HEK293 (cell line): ENCODE data around the gene G6PD.

ENCODE experiments used
- CTCF ChIA-PET: fragments of 350-600 bp; formaldehyde crosslinking; extraction: SDS; loops from one replicate; lab custom pipeline; 2021; ENCODE audit warnings: antibody characterized with exemption; lab: Yijun Ruan, JAX
- POLR2A ChIA-PET: fragments of 300-600 bp; formaldehyde crosslinking; extraction: SDS; loops from one replicate; lab custom pipeline; 2020; ENCODE audit warnings: antibody characterized with exemption, inconsistent platforms; lab: Yijun Ruan, JAX
- H3K27ac ChIP-seq: fragments of 200-500 bp; sonication (Bioruptor generic); 2 replicates; pipeline ENCODE4 v1.5.1; 2014; ENCODE audit warnings: low read depth, low read length, control low read depth, inconsistent platforms; ENCODE audit errors: extremely low read depth
- H3K36me3 ChIP-seq, 2 experiments: fragments of 200-500 bp in 1 of 2; sonication (Bioruptor generic) in 1 of 2; 1 replicate in 1 of 2; 2 replicates in 1 of 2; pipeline ENCODE4 v1.5.1; 2014 to 2017; ENCODE audit warnings: inconsistent platforms in 2 of 2, low read length in 2 of 2; ENCODE audit not compliant: control insufficient read depth in 2 of 2, insufficient read depth in 1 of 2
- H3K4me1 ChIP-seq: fragments of 200-500 bp; sonication (Bioruptor generic); 2 replicates; pipeline ENCODE4 v1.5.1; 2014; ENCODE audit warnings: mild to moderate bottlenecking, low read length, inconsistent platforms; ENCODE audit not compliant: control insufficient read depth, insufficient read depth
- H3K4me3 ChIP-seq: 2 replicates; pipeline ENCODE4 v1.5.1; 2011; ENCODE audit warnings: low read depth, mild to moderate bottlenecking, control low read depth, low read length, moderate library complexity
- H3K9me3 ChIP-seq: fragments of 200-500 bp; sonication (Bioruptor generic); 2 replicates; pipeline ENCODE4 v1.5.1; 2014; ENCODE audit warnings: low read depth, low read length, inconsistent platforms; ENCODE audit not compliant: control insufficient read depth, insufficient read depth
- BCL11A ChIP-seq: fragments of 450-650 bp; formaldehyde crosslinking; IDR thresholded peaks from 2 replicates; pipeline ENCODE4 v1.5.1; 2016; ENCODE audit warnings: low read depth, missing biosample characterization, missing genetic modification characterization
- GLIS1 ChIP-seq: fragments of 450-650 bp; formaldehyde crosslinking; IDR thresholded peaks from 2 replicates; pipeline ENCODE4 v1.5.1; 2016; ENCODE audit warnings: missing biosample characterization, missing genetic modification characterization
- KLF9 ChIP-seq: fragments of 450-650 bp; formaldehyde crosslinking; IDR thresholded peaks from 2 replicates; pipeline ENCODE4 v1.5.1; 2016; ENCODE audit warnings: missing biosample characterization, missing genetic modification characterization, low read depth
- MYNN ChIP-seq: fragments of 450-650 bp; formaldehyde crosslinking; IDR thresholded peaks from 2 replicates; pipeline ENCODE4 v1.5.1; 2016; ENCODE audit warnings: missing biosample characterization, missing genetic modification characterization, borderline replicate concordance
- MZF1 ChIP-seq: fragments of 450-650 bp; formaldehyde crosslinking; IDR thresholded peaks from 2 replicates; pipeline ENCODE4 v1.5.1; 2017; ENCODE audit warnings: missing biosample characterization, missing genetic modification characterization, borderline replicate concordance
- RBAK ChIP-seq: fragments of 450-650 bp; formaldehyde crosslinking; IDR thresholded peaks from 2 replicates; pipeline ENCODE4 v1.5.1; 2016; ENCODE audit warnings: missing biosample characterization, missing genetic modification characterization
- ZEB2 ChIP-seq: fragments of 450-650 bp; formaldehyde crosslinking; IDR thresholded peaks from 2 replicates; pipeline ENCODE4 v1.5.1; 2016; ENCODE audit warnings: missing biosample characterization, missing genetic modification characterization
- ZFP69B ChIP-seq: fragments of 450-650 bp; formaldehyde crosslinking; IDR thresholded peaks from 2 replicates; pipeline ENCODE4 v1.5.1; 2016; ENCODE audit warnings: missing biosample characterization, missing genetic modification characterization
- ZNF266 ChIP-seq: fragments of 450-650 bp; formaldehyde crosslinking; IDR thresholded peaks from 2 replicates; pipeline ENCODE4 v1.5.1; 2016; ENCODE audit warnings: missing biosample characterization, missing genetic modification characterization, low read depth
- ZNF48 ChIP-seq: fragments of 450-650 bp; formaldehyde crosslinking; IDR thresholded peaks from 2 replicates; pipeline ENCODE4 v1.5.1; 2016; ENCODE audit warnings: missing biosample characterization, missing genetic modification characterization
- ZNF596 ChIP-seq: fragments of 450-650 bp; IDR thresholded peaks from 2 replicates; pipeline ENCODE4 v1.5.0; 2018; ENCODE audit warnings: missing biosample characterization, mild to moderate bottlenecking, missing genetic modification characterization, moderate library complexity
- ZNF837 ChIP-seq: fragments of 450-650 bp; formaldehyde crosslinking; IDR thresholded peaks from 2 replicates; pipeline ENCODE4 v1.5.1; 2016; ENCODE audit warnings: missing biosample characterization, missing genetic modification characterization
- TF ChIP-seq, protein P1 (sequence below): fragments of 450-650 bp; formaldehyde crosslinking; IDR thresholded peaks from 2 replicates; pipeline ENCODE4 v1.5.1; 2016; ENCODE audit warnings: missing biosample characterization, missing genetic modification characterization
- TF ChIP-seq, protein P2 (sequence below): fragments of 450-650 bp; formaldehyde crosslinking; IDR thresholded peaks from 2 replicates; pipeline ENCODE4 v1.5.1; 2016; ENCODE audit warnings: missing biosample characterization, missing genetic modification characterization
- TF ChIP-seq, protein P3 (sequence below): fragments of 450-650 bp; formaldehyde crosslinking; IDR thresholded peaks from 2 replicates; pipeline ENCODE4 v1.5.1; 2016; ENCODE audit warnings: missing biosample characterization, missing genetic modification characterization
- TF ChIP-seq, protein P4 (sequence below): fragments of 450-650 bp; formaldehyde crosslinking; IDR thresholded peaks from 2 replicates; pipeline ENCODE4 v1.5.1; 2016; ENCODE audit warnings: missing biosample characterization, missing genetic modification characterization
- TF ChIP-seq, protein P5 (sequence below): fragments of 450-650 bp; formaldehyde crosslinking; IDR thresholded peaks from 2 replicates; pipeline ENCODE4 v1.5.1; 2016; ENCODE audit warnings: missing biosample characterization, missing genetic modification characterization, borderline replicate concordance

Gene G6PD

DNA sequence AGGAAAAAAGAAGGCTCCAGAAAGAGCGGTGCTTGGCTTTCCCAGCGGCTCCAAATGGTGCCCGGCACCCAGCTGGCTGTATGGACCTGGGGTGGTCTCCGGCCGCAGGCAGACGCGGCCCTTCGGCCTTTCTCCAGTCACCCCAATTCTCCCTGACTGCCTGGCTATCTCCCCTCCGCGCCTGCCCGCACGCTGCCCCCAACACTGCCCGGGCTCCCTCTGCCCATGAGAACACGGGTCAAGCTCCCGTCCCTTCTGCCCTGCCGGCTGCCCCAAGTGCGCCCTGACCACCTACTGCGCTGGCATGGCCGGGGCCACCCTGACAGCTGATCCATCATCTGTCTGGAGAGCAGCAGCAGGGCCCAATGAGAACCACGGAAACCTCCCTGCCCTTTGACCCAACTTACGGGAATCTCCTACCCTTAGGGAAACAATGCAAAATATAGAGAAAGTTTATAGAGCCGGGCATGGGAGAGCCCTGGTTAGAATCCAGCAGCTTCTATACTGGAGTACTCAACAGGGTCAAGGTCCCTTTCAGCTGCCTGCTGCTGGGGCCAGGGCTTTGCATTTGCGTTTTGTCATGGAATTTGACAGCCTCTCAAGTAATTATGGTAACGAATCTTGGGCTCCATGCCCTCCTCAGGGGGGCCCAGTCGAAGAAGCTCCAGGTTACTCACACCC, 29.4 kb downstream of the G6PD start:
- ChIA-PET POLR2A (interaction anchor here (0.9 to 1.1 kb wide), 3 partner anchors 10 to 39 kb away, joined by 3 to 4 read pairs (median 3); partner anchors contain the start of gene LAGE3), CTCF (interaction anchor here (0.7 to 1.8 kb wide), 3 partner anchors 10 to 49 kb away, joined by 4 to 9 read pairs (median 5); no protein-coding TSS in a partner anchor)
- no peak overlapping the region for H3K27ac ChIP-seq

DNA sequence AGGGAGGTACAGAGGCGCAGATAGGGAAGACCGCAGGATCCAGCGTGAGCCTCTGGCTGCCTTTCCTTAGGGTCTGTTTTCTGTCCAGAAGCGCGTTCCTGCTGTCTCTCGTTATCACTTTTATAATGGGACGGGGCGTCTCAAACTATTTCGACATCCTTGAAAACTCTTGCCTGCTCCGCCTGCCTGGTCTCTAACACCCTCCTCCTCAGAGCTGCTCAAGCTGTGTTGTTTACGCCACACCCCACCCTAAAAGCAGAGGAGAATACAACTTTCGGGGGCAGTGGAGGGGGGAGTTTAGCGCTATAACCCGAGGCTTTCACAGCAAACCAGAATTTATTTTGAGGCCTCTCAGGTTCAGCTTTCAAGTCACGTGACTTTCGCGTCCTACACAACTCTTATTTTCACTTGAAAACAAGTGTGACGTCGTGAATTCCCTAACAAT, 30.0 kb downstream of the G6PD start:
- H3K4me3 ChIP-seq: peak overlapping the region; percentile 15
- POLR2A ChIA-PET: interaction anchor here (0.6 to 3.1 kb wide), 6 partner anchors 11 to 145 kb away, joined by 3 to 35 read pairs (median 3); partner anchors contain the start of genes LAGE3, SLC10A3 and UBL4A
- peak overlapping the region; percentile 66; the same call in 1 of the 2 replicates for H3K27ac ChIP-seq
- no peaks in the 10 kb centered on the region for H3K9me3 ChIP-seq
- peaks cover 3% of the 10 kb centered on the region; the same call in 1 of the 2 replicates for H3K4me1 ChIP-seq
- H3K36me3 ChIP-seq: peaks cover 0 to 7% of the 10 kb centered on the region in 2 experiments; a peak in 2 of 3 replicates
- CTCF ChIA-PET: interaction anchor here (0.5 to 0.8 kb wide), 3 partner anchors 11 to 78 kb away, joined by 3 to 4 read pairs (median 4); no protein-coding TSS in a partner anchor
- no peak for TF ChIP-seq GLIS1 (tag by site-specific recombination)
- no peak for TF ChIP-seq KLF9 (tag by site-specific recombination)
- no peak for TF ChIP-seq MYNN (tag by site-specific recombination)
- no peak for TF ChIP-seq MZF1 (tag by site-specific recombination)
- TF ChIP-seq ZNF266 (tag by site-specific recombination): no peak
- no peak for TF ChIP-seq BCL11A (tag by site-specific recombination)
- TF ChIP-seq, protein P1, sequence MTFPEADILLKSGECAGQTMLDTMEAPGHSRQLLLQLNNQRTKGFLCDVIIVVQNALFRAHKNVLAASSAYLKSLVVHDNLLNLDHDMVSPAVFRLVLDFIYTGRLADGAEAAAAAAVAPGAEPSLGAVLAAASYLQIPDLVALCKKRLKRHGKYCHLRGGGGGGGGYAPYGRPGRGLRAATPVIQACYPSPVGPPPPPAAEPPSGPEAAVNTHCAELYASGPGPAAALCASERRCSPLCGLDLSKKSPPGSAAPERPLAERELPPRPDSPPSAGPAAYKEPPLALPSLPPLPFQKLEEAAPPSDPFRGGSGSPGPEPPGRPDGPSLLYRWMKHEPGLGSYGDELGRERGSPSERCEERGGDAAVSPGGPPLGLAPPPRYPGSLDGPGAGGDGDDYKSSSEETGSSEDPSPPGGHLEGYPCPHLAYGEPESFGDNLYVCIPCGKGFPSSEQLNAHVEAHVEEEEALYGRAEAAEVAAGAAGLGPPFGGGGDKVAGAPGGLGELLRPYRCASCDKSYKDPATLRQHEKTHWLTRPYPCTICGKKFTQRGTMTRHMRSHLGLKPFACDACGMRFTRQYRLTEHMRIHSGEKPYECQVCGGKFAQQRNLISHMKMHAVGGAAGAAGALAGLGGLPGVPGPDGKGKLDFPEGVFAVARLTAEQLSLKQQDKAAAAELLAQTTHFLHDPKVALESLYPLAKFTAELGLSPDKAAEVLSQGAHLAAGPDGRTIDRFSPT (tag by site-specific recombination): no peak
- TF ChIP-seq, protein P2, sequence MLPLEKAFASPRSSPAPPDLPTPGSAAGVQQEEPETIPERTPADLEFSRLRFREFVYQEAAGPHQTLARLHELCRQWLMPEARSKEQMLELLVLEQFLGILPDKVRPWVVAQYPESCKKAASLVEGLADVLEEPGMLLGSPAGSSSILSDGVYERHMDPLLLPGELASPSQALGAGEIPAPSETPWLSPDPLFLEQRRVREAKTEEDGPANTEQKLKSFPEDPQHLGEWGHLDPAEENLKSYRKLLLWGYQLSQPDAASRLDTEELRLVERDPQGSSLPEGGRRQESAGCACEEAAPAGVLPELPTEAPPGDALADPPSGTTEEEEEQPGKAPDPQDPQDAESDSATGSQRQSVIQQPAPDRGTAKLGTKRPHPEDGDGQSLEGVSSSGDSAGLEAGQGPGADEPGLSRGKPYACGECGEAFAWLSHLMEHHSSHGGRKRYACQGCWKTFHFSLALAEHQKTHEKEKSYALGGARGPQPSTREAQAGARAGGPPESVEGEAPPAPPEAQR: no peak
- TF ChIP-seq ZEB2 (tag by site-specific recombination): 0 out of 2 replicates have a peak, but pooled peaks have one; percentile 16
- TF ChIP-seq ZNF596 (tag by site-specific recombination): no peak
- TF ChIP-seq, protein P3, sequence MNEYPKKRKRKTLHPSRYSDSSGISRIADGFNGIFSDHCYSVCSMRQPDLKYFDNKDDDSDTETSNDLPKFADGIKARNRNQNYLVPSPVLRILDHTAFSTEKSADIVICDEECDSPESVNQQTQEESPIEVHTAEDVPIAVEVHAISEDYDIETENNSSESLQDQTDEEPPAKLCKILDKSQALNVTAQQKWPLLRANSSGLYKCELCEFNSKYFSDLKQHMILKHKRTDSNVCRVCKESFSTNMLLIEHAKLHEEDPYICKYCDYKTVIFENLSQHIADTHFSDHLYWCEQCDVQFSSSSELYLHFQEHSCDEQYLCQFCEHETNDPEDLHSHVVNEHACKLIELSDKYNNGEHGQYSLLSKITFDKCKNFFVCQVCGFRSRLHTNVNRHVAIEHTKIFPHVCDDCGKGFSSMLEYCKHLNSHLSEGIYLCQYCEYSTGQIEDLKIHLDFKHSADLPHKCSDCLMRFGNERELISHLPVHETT (tag by site-specific recombination): no peak
- TF ChIP-seq ZFP69B (tag by site-specific recombination): no peak

More for the DNA sequence above, 29.4 kb downstream of the G6PD start:
- TF ChIP-seq RBAK (no peak), ZNF48 (no peak), ZNF837 (tag by site-specific recombination) (no peak)
- TF ChIP-seq, protein P4, sequence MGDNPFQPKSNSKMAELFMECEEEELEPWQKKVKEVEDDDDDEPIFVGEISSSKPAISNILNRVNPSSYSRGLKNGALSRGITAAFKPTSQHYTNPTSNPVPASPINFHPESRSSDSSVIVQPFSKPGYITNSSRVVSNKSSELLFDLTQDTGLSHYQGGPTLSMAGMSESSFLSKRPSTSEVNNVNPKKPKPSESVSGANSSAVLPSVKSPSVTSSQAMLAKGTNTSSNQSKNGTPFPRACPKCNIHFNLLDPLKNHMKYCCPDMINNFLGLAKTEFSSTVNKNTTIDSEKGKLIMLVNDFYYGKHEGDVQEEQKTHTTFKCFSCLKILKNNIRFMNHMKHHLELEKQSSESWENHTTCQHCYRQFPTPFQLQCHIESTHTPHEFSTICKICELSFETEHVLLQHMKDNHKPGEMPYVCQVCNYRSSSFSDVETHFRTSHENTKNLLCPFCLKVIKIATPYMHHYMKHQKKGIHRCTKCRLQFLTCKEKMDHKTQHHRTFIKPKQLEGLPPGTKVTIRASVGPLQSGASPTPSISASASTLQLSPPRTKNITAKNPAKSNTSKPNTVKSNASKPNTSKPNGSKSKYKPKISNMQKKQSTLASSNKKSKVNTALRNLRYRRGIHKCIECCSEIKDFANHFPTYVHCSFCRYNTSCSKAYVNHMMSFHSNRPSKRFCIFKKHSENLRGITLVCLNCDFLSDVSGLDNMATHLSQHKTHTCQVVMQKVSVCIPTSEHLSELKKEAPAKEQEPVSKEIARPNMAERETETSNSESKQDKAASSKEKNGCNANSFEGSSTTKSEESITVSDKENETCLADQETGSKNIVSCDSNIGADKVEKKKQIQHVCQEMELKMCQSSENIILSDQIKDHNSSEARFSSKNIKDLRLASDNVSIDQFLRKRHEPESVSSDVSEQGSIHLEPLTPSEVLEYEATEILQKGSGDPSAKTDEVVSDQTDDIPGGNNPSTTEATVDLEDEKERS (tag by site-specific recombination): no peak
- TF ChIP-seq, protein P5, sequence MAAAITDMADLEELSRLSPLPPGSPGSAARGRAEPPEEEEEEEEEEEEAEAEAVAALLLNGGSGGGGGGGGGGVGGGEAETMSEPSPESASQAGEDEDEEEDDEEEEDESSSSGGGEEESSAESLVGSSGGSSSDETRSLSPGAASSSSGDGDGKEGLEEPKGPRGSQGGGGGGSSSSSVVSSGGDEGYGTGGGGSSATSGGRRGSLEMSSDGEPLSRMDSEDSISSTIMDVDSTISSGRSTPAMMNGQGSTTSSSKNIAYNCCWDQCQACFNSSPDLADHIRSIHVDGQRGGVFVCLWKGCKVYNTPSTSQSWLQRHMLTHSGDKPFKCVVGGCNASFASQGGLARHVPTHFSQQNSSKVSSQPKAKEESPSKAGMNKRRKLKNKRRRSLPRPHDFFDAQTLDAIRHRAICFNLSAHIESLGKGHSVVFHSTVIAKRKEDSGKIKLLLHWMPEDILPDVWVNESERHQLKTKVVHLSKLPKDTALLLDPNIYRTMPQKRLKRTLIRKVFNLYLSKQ (tag by site-specific recombination): no peak
- no peak overlapping the region for H3K4me3 ChIP-seq
- peaks cover 0 to 5% of the 10 kb centered on the region in 2 experiments; a peak in 2 of 3 replicates for H3K36me3 ChIP-seq
- peaks cover 3% of the 10 kb centered on the region; the same call in 1 of the 2 replicates for H3K4me1 ChIP-seq
- no peaks in the 10 kb centered on the region for H3K9me3 ChIP-seq
